Mucosa of gallbladder (tissue), 1 donor: Measurements from ENCODE around the gene CDC42EP2. TPM values are rescaled to one million over a fixed set of nuclear protein-coding genes. Genes with fewer than 3 reads are reported as not detected.

Experiments
- DNase-seq: peaks from one replicate; pipeline ENCODE4 v3.0.0-alpha.2; 2020; ENCODE audit warnings: low spot score
- total RNA-seq: library from RNA; stranded (reverse); gene quantifications from one replicate; pipeline ENCODE4 v1.2.1, GENCODE V29; 2021
- donor health status: DM: no; HTN: no; CAD: no.

CDC42EP2 gene
- total RNA-seq, 1 donor from 2014 or later, result 21.5 TPM

DNA sequence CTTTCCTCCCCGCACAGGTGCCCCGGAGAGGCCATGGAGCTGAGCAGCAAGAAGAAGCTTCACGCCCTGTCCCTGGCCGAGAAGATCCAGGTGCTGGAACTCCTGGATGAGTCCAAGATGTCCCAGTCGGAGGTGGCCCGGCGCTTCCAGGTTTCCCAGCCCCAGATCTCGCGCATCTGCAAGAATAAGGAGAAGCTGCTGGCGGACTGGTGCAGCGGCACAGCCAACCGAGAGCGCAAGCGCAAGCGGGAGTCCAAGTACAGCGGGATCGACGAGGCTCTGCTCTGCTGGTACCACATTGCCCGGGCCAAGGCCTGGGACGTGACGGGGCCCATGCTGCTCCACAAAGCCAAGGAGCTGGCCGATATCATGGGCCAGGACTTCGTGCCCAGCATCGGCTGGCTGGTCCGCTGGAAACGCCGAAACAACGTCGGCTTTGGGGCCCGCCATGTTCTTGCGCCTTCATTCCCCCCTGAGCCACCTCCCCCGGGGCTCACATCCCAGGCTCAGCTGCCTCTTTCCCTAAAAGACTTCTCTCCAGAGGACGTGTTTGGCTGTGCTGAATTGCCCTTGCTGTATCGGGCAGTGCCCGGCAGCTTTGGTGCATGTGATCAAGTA, 41.2 kb downstream of the CDC42EP2 start:
- DNase-seq, result peak; percentile 33

GRCh38 chr11:65356394-65356972, 41.8 kb downstream of the CDC42EP2 start:
- DNase-seq, result no peak

GRCh38 chr11:65357856-65358356, 43.2 kb downstream of the CDC42EP2 start:
- no peak for DNase-seq

DNA sequence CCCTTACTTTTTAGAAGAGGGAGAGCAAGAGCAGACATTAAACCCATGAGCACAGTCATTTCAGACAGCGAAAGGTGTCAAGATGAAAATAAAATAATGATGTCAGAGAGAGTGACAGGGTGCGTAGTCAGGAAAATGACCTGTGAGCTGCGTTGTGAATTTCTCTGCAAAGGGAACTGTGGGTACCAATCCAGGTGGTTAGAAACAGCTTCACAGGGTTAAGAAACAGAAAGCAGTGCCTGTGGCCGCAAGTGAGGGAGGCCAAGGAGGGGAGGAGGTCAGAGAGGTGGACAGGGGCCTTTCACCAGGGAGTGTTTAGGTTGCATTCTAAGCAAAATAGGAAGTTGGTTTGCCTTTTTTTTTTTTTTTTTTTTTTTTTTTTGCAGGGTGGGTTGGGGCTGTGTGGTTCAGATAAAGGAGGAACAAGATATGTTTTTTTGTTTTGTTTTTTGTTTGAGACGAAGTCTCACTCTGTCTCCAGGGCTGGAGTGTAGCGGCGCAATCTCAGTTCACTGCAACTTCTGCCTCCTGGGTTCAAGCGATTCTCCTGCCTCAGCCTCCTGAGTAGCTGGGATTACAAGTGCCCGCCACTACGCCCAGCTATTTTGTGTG, 47.8 kb downstream of the CDC42EP2 start:
- DNase-seq, result no peak

DNA sequence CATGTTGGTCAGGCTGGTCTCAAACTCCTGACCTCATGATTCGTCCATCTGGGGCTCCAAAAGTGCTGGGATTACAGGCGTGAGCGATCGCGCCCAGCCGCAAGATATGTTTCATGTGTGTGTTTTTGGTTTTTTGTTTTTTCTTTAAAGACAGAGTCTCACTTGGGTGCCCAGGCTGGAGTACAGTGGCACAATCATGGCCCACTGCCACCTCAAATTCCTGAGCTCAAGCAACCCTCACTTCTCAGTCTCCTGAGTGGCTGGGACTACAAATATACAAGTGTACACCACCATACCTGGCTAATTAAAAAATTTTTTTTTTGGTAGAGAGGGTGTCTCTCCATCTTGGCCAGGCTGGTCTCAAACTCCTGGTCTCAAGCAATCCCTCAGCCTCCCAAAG, 48.3 kb downstream of the CDC42EP2 start:
- DNase-seq, result no peak

GRCh38 chr11:65363770-65364169, 49.1 kb downstream of the CDC42EP2 start:
- no peak for DNase-seq

GRCh38 chr11:65366340-65366773, 51.7 kb downstream of the CDC42EP2 start:
- DNase-seq, result peak; percentile 45

DNA sequence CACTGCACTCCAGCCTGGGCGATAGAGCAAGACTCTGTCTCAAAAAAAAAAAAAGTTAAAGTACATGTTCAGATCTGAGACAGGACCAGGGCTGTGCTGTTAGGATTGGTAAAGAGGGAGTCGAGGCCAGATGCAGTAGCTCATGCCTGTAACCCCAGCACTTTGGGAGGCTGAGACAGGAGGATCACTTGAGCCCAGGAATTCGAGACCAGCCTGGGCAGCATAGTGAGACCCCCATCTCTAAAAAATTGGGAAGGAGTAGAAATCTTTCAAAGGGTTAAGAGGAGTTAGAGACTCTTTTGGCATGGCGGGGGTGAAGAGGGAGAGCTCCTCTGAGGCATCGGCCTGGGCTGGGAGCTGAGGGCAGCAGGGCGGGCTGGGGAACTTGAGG, 56.0 kb downstream of the CDC42EP2 start:
- no peak for DNase-seq

Other genes with a start within 250 kb of the CDC42EP2 start
- gene CDCA5, start 230.8 kb upstream of the CDC42EP2 start, total RNA-seq, result 2.1 TPM
- gene ZFPL1, start 230.6 kb upstream of the CDC42EP2 start, total RNA-seq, result 44.4 TPM
- 116 TPM for gene VPS51, start 218.7 kb upstream of the CDC42EP2 start, total RNA-seq
- 184 TPM for gene TM7SF2, start 203.0 kb upstream of the CDC42EP2 start, total RNA-seq
- 15.1 TPM for gene ZNHIT2, start 197.2 kb upstream of the CDC42EP2 start, total RNA-seq
- 835 TPM for gene FAU, start 192.7 kb upstream of the CDC42EP2 start, total RNA-seq
- 46.5 TPM for gene MRPL49, start 192.5 kb upstream of the CDC42EP2 start, total RNA-seq
- gene SYVN1, start 180.3 kb upstream of the CDC42EP2 start, total RNA-seq, result 84.4 TPM
- gene SPDYC, start 144.6 kb upstream of the CDC42EP2 start, total RNA-seq, result not detected
- gene CAPN1, start 132.9 kb upstream of the CDC42EP2 start, total RNA-seq, result 287 TPM
- 8.7 TPM for gene POLA2, start 52.9 kb upstream of the CDC42EP2 start, total RNA-seq
- 62.6 TPM for gene DPF2, start 19.0 kb downstream of the CDC42EP2 start, total RNA-seq
- gene TIGD3, start 39.9 kb downstream of the CDC42EP2 start, total RNA-seq, result 0.29 TPM
- 7.1 TPM for gene SLC25A45, start 67.8 kb downstream of the CDC42EP2 start, total RNA-seq
- gene FRMD8, start 71.8 kb downstream of the CDC42EP2 start, total RNA-seq, result 40.8 TPM
- gene NEAT1, start 107.9 kb downstream of the CDC42EP2 start, total RNA-seq, result 1,012 TPM
- gene MALAT1, start 184.2 kb downstream of the CDC42EP2 start, total RNA-seq, result 9,267 TPM
- 90.1 TPM for gene SCYL1, start 210.2 kb downstream of the CDC42EP2 start, total RNA-seq
- gene LTBP3, start 243.5 kb downstream of the CDC42EP2 start, total RNA-seq, result 257 TPM